SKM-1 treated with dmso at 0.1 percent for 144 hours (cell line): ENCODE data around the gene ESCO1.
"Not testable (repeated sequence)": the region's sequence is repeated elsewhere in the genome, so short reads cannot be mapped to it uniquely, and the experiment has no call there.

ENCODE experiments used
- DNase-seq: peaks from one replicate; lab custom pipeline; 2025; ENCODE audit not compliant: unreplicated experiment; lab: John Stamatoyannopoulos, UW

The ESCO1 gene

DNA sequence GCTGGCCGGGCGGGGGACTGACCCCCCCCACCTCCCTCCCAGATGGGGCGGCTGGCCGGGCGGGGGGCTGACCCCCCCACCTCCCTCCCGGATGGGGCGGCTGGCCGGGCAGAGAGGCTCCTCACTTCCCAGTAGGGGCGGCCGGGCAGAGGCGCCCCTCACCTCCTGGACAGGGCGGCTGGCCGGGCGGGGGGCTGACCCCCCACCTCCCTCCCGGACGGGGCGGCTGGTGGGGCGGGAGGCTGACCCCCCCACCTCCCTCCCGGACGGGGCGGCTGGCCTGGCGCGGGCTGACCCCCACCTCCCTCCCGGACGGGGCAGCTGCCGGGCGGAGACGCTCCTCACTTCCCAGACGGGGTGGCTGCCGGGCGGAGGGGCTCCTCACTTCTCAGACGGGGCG, 8.1 kb downstream of the ESCO1 start:
- DNase-seq, result not testable (repeated sequence)

DNA sequence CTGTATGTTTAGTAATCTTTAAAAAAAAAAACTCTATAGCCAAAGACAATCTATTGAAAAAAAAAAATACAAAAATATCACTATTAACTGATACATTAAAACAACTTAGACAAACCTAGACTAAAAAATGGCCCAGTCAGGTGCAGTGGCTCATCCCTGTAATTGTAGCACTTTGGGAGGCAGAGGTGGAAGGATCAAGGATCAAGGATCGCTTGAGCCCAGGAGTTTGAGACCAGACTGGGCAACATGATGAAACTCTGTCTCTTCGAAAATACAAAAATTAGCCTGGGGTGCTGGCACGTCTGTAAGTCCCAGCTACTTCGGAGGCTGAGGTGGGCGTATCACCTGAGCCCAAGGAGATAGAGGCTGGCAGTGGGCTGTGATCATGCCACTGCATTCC, 16.1 kb downstream of the ESCO1 start:
- DNase-seq, result no peak

DNA sequence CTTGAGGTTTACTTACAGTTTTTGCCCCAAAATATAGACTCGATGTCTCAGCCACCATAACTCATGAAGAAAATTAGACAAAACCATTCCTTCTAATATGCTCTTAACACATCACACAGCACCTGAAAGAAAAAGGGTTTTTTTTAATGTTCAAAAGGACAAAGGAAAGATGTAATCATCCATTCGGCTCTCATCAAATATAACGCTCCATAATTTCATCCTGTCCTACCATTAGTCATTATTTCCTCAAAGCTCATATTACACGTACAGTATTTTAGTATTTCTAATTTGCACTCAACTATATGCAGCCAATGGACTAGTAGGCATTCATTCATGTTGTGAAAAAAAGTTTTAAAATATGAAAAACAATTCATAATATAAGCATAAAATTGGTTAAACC, 24.8 kb downstream of the ESCO1 start:
- DNase-seq, result no peak

DNA sequence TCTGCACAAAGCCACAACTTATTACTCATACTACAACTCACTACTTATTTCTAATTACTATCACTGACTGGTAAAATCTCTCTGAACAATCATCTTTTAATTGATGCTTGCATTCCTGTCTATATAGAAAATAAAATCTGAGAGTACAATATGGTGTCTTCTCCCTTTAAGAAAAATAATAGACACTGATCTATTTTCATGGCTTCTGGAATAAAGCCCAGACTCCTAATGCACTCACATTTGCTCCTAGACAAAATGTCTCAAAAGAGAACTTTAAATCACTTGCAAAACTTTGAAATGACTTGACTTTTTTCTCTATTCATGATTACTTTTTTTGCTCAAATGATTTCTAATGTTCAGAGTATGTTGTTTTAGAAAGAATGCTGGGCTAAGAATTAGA, 28.7 kb downstream of the ESCO1 start:
- no peak for DNase-seq

DNA sequence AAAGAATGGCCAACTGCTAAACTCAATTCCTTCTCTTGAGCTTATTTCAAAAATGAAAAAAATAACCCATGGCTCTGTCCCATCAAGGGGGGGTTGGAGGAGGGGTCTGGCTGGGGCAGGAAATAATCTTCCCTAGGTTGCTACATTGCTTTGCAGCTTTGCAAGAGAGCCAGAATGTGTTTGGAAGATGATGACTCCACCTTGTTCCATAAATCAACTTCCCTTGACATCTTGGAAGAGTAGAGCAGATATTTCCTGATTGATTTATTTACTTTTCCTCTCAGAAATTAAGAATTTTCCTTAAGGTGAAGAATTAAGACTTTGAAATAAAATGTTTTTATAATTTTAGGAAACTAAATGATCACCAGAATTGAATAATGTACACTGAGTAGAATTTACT, 41.3 kb downstream of the ESCO1 start:
- no peak for DNase-seq

GRCh38 chr18:21557607-21558253, 42.8 kb downstream of the ESCO1 start:
- DNase-seq, result no peak

DNA sequence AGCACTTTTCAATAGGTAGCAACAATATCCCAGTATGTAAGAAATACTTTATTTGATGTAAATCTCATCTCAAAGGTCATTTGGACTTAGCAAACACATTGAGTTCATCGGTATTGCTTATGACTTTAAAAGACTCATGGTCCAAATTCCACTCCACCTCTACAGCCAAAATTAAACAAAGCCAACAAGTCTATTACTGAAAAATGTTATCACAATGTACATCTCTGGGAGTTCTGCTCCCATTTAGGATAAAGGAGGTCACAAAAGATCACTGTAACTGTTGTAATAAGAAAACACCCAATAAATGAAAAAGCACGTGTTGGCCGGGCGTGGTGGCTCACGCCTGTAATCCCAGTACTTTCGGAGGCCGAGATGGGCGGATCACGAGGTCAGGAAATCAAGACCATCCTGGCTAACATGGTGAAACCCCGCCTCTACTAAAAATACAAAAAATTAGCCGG, 50.0 kb downstream of the ESCO1 start:
- DNase-seq, result no peak

GRCh38 chr18:21548647-21549046, 51.9 kb downstream of the ESCO1 start:
- no peak for DNase-seq

DNA sequence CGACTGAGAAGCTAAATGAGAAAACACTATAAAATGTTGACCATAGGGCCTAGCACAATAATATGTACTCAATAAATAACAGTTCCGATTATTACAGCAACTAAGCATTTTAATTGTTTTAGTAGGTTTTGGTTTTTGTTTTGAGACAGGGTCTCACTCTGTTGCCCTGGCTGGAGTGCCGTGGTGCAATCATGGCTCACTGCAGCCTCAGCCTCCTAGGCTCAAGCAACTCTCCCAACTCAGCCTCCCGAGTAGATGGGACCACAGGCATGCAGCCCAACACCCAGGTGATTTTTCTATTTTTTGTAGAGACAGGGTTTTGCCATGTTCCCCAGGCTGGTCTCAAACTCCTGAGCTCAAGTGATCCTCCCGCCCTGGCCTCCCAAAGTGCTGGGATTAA, 54.1 kb downstream of the ESCO1 start:
- DNase-seq, result no peak

GRCh38 chr18:21538230-21538629, 62.3 kb downstream of the ESCO1 start:
- DNase-seq, result no peak

- no peak for DNase-seq
Measured at GRCh38 chr18:21534327-21534726, 66.2 kb downstream of the ESCO1 start.

- DNase-seq, result no peak
Measured at GRCh38 chr18:21526463-21526862, 74.0 kb downstream of the ESCO1 start.

- no peak for DNase-seq
Measured at GRCh38 chr18:21525916-21526315, 74.6 kb downstream of the ESCO1 start.

DNA sequence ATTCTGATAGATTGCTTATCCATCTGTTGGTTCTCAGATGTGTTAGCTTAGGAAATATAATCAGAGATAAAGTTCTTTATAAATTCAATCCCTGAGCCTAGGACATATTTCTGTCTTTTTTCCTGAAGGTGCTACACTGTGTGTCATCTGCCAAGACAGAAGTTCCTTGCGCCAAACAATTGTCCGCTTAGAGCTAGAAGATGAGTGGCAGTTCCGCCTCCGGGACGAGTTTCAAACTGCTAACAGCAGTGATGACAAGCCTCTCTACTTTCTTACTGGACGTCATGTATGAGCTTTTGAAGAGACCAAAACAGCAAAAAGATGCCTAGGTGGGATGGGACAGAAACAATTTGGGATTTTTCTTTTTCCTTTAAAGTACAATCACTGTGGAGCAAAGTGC, 78.0 kb downstream of the ESCO1 start:
- no peak for DNase-seq

GRCh38 chr18:21513741-21514140, 86.8 kb downstream of the ESCO1 start:
- DNase-seq, result no peak

- no peak for DNase-seq
Measured at GRCh38 chr18:21513292-21513691, 87.2 kb downstream of the ESCO1 start.

- no peak for DNase-seq
Measured at GRCh38 chr18:21509062-21509461, 91.4 kb downstream of the ESCO1 start.

GRCh38 chr18:21507913-21508701, 92.4 kb downstream of the ESCO1 start:
- no peak for DNase-seq

- DNase-seq, result no peak
Measured at GRCh38 chr18:21502661-21503060, 97.8 kb downstream of the ESCO1 start.

DNA sequence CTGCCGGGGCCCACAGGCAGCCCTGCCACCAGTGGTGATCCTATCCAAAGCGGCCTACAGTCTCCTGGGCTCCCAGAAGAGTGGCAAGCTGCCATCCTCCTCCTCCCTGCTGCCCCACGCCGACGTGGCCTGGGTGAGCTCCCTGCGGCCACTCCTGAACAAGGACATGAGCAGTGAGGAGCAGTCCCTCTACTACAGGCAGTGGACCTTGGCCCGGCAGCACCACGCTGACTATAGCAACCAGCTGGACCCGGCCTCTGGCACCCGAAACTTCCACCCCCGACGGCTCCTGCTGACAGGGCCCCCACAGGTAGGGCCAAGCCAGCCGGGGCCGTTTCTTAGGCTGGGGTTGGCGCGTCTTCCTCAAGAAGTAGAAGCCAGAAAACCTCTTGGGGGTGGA, 100.5 kb downstream of the ESCO1 start:
- no peak for DNase-seq

DNA sequence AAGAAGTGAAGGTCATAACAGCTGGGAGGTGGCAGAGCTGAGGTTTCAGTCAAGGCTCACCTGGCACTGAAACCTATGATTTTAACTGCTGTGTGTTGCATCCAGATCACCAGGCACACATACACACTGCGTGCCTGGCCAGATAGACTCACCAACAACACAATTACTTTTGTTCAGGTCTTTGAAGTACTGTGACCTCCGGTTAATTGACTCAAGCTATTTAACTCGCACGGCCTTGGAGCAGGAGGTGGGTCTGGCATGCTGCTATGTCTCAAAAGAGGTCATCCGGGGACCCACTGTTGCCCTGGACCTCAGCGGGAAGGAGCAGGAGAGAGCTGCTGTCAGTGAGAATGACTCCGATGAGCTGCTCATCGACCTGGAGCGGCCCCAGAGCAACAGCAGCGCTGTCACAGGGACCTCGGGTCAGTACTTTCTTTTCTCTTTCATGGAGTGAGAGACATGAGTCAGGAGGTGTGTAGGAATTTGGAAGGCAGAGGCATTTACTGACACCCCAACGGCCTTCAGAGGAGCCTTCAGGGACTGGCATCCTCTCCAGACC, 104.1 kb downstream of the ESCO1 start:
- DNase-seq, result no peak

- no peak for DNase-seq
Measured at GRCh38 chr18:21490748-21491147, 109.8 kb downstream of the ESCO1 start.
